ENCODE results near the gene ZNF750.

Gene ZNF750

DNA sequence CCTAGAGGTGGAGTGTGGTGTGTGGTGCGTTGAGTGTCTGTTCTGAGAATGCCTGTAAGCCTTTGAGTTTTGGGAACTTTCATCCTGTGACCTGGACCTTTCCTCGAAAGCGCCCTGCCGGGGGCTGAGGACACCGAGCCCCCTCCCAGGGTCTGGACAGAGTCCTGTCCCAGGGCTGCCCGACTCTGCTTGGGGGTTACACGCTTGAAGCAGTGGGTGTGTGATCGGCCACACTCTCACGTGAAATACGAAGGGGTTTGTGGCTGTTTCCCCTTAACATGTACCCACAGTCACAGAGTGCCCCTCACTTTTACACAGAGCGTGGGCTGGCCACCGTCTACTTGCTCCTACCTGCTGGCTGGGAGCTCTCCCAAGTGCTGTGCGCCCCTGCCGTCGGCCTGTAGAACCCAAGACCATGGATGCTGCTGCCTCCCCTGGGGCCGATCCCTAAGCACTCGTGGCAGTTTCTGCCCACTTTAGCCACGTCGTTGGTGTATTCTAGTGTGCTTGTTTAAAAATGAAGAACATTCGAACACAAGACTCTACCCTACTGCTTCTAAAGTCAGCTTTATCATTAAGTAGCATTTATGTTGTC is 6.8 kb downstream of the ZNF750 start:
- no peak for DNase-seq

DNA sequence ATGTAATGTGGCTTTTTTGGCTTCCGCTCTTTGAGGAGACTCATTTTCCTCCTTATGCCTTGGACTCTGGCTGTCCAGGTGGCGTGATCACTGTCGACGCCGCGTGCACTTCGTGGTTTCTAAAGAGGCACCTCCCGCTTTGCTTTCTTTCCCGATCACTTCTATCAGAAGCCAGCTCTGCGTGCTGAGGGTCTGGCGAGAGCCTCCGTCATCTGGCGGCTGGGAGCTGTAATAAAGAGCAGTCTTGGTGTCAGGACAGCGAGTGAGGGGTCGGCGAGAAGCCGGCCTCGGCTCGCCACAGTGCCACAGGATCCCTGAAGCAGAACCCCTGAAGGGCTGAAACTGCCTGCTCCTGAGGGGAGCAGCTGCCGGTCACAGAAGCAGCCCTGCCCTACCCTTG is 7.4 kb downstream of the ZNF750 start:
- no peak for DNase-seq

DNA sequence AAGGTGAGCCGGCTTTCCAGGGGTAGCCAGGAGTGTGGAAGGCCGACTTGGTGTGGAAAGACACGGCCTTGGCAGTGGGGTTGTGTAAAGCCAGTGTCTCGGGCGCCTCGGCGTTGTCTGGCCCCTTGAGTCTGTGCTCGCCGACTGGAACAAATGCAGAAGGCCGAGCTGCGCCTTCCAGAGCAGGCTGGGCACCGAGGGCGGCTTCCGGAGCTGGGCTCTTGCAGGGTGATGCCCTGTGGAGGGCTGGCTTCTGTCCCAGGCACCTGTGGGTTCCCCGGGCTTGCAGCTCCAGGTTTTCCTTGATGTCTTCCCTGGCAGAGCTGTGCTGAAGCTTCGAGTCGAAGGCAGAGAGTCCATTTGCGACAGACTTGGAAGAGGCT is 8.0 kb downstream of the ZNF750 start:
- no peak for DNase-seq

DNA sequence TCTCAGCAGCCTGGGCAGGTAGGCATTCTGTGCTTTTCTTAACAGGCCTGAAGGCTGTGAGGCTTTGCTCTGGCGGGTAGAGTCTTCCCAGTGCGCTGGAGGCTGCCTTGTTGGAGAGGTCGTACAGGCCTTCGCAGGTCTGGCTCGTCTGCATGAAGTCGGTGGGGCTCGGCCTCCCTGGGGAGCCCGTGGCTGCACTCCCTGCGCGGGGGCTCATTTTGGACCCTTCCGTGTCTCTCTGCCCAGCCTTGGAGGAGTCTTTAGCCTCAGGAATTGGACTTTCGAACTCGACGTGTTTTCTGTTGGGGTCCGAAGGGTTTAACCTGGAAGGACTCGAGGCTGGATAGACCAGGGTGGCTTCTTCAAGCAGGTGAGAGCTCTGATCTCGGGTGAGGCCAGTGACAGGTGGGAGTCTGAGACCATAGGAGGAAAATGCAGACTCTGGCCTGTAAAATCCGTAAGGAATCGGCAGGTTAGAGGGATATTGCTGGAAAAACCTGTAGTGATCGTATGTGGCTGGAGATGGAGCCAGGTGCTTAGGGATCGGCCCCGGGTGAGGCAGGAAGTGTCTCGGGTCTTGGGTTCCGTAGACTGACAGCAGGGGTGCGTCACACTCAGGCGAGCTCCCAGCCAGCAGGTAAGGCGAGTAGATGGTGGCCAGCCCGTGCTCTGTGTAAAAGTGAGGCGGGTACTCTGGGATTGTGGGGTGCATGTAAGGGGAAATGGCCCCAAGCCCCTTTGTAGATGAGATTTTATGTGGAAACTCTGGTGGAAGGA is 8.6 kb downstream of the ZNF750 start:
- DNase-seq, result no peak

DNA sequence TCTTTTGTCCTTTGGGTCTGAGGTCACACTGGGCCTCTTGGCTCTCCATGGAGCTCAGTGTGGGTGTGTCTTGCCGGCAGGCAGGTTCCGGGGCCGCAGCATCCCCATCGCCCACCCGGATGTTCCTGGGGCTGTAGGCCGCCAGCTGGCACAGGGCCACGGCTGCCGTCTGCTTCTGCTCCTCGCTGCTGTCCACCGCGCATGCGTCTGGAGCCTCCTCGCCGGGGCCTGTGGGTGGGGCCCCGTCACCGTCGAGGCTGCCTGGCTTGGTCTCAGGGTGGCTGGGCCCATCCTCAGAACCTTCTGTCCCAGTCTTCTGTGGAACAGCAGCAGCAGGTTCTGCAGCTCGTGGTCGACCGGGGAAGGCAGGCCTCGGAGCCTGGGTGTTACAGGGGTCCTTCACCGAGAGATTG is 9.6 kb downstream of the ZNF750 start:
- peak; percentile 1 to 52 for DNase-seq

DNA sequence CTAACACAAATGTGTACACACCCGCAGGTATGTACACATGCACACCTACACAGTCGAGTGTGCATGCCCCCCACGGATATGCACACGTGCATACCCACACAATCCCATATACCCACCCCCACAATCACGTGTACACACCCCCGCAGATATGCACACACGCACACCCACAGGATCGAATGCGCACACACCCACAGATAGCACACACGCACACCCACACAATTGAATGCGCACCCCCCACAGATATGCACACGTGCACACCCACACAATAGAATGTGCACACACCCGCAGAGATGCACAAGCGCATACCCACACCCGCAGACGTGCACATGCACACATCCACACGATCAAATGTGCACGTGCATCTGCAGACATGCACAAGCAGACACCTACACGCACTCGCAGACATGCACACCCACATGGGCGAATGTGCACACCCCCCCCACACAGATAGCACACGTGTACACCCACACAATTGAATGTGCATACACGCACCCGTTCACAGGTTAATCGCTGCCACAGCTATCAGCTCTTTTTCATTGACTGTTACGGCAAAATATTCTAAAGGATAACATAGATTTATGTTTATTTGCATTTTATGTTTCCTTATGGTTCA is 10.8 kb downstream of the ZNF750 start:
- no peak for DNase-seq

DNA sequence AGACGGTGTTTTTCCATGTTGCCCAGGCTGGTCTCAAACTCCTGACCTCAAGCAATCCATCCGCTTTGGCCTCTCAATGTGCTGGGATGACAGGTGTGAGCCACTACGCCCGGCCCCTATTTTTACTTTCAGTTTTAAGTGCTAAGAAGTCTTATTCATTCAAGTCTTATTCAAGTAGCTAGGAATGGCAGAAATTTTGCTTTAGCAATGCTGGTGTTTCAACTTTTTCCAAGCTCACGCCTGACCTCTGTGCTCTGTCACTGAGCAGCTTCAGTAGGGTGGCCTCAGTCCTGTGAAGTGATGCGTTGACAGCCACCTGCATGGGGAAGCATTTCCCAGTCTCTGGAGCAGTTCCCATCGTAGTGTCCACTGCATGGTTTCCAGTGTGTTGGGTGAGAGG is 12.9 kb downstream of the ZNF750 start:
- no peak for DNase-seq

DNA sequence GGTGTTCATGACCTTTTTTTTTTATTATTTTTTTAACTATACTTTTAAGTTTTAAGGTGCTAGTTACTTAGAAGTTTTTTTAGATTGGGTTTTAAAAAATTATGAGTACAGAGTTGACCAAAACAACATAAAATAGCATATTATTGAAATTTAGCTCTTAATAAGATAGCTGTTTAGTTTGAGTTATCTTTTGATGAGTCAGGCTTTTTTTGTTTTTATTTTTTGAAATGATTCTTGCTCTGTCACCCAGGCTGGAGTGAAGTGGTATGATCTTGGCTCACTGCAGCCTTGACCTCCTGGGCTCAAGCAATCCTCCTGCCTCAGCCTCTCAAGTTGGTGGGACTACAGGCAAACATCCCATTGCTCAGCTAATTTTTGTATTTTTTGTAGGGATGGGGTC is 13.6 kb downstream of the ZNF750 start:
- DNase-seq, result no peak

DNA sequence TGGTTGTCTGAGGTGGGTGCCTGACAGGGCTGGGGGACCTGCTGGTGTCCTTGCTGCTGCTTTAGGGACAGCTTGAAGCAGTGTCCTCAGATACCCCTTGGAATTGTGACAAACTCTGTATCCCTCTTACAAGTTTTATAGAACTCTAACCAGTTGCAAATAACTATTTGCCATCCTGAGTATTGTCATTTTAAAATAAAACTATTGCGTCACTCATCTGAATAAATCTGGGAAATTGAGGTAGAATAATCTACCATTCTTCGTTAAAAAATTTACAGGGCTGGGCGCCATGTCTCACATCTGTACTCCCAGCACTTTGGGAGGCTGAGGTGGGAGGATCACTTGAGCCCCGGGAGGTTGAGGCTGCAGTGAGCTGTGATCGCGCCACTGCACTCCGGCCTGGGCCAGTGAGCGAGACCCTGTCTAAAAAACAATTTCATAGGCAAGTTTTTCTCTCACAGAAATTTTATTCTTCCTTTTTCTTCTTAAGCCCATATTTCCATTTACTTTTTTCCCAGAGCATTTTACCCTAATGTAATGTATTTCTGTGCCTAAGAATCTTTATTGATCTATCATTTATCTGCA is 14.2 kb downstream of the ZNF750 start:
- no peak for DNase-seq

DNA sequence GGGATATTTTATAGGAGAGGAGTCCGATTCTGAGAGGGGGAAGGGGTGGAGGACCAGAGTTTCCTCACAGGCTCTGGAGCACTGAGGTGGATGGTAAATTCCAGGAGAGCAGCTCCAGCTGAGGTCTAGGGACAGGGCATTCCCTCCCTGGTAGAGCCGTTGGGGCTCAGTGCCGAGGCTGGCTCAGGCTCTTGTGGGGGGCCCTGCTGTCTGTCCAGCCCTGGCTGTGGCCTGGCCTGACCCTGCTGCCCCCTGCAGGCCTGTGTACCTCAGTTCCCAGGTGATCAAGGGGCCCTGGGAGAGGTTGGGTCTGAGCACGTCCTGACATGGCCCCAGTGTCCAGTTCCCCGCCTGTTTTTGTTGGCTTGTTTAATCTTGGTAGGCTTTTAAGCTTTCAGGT is 16.8 kb downstream of the ZNF750 start:
- DNase-seq, result no peak

DNA sequence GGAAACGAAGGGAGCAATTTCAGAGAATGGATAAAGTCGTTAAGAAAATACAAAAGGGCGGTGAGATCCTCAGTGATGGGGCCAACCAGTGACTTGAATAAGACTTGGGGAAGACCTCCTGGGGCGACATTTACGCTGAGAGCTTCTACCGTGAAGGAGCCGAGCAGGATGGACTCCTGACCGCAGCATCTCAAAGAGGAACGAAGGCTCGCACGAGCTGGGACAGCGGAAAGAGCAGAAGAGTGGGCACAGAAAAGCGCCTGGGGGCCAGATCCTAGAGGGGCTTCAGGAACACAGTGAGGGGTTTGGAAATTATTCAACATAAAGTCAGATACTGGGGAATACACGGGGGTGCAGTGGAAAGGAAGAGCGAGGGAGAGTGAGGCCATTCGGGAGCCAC is 17.5 kb downstream of the ZNF750 start:
- no peak for DNase-seq

DNA sequence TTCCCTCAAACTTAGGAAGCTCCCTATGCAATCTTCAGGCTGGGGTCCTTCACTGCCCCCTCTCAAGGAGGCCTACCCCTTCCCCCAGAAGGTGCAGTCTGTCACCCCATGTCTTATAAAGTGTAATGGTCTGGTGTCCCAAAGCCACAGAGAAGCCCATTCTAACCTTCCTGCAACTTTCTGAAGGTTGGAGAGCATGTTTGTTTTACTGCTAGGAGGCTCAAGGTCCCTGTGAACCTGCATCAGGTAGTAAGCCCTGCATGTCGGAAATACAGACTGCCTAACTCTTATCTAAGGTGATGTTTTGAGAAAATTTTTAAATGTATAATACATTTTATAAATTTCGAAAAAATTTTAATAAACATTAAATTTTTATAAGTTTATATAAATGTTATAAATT is 18.3 kb downstream of the ZNF750 start:
- no peak for DNase-seq

DNA sequence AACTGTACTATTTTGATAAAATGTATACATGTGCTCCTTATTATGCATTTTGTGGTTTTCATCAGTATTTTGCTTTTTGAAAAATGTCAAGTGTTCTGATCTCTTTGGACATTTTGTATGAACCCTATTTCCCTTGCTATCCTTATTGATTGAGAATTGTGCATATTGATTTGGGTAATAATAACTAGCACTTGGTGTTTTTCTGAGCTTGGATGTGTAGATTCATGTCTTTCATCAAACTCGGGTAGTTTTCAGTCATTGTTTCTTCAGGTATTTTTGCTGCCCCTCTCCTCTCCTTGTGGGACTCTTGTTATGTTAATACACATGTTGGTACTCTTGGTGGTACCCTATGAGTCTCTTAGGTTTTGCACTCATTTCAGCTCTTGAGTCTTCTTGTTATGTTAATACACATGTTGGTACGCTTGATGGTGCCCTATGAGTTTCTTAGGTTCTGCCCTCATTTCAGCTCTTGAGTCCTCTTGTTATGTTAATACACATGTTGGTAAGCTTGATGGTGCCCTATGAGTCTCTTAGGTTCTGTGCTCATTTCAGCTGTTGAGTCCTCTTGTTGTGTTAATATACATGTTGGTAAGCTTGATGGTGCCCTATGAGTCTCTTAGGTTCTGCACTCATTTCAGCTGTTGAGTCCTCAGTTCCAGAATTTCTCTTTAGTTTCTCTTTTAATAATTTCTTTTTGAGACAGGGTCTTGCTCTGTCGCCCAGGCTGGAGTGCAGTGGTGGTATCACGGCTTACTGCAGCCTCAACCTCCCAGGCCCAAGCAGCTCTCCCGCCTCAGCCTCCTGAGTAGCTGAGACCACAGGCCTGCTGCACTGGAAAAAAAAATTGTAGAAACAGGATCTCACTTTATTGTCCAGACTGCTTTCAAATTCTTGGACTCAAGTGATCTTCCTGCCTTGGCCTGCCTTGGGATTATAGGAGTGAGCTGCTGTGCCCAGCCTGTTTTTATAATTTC is 19.3 kb downstream of the ZNF750 start:
- DNase-seq, result no peak

DNA sequence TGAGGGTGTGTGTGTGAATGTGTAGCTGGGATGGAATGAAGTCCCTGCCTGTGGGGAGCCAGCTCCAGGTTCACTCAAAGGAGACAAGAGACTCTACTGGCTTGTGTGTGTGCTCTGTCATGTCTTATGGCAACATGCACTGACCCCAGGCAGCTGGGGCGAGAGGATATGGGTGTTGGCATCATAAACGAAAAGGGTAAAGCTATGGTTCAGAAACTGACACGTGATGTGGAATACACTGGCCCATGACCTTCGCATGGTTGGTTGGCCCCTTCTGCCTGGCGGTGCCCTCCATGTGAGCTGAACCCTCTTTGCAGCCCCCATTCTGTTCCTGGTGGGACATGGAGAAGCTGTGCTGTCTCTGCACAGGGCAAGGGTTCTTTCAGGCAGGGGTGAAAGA is 21.9 kb downstream of the ZNF750 start:
- DNase-seq, result no peak

DNA sequence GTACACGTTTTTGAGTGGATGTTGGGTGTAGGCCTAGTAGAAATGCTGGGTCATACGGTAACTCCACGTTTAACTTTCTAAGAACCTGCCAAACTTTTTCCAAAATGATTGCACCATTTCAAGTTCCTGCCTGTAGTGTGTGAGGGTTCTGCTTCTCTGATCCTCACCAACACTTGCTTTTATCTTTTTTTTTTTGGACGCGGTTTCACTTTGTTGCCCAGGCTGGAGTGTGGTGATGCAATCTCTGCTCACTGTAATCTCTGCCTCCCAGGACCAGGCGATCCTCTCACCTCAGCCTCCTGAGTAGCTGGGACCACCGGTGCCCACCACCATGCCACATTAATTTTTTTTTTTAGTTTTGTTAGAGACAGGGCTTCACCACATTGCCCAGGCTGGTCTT is 23.5 kb downstream of the ZNF750 start:
- no peak for DNase-seq

DNA sequence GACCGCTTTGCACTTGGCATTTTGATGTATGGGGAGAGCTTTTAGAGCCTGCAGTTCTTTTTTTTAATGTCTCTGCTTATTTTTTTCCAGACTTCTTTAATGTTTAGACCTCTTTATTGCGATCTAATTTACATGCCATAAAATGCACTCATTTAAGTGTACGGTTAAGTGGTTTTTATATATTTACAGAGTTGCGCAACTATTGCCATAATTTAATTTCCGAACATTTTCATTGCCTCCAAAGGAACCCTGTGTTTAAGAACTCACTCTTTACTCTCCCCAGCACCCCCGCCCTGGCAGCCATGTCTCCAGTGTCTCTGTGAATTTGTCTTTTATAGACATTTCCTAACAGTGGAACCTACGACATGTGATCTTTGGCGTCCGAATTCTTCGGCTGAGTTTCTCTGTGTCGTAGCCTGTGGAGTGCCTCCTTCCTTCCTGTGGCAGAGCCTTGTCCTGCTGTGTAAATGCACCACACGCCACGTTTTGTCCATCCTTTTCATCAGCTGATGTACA is 24.0 kb downstream of the ZNF750 start:
- no peak for DNase-seq

DNA sequence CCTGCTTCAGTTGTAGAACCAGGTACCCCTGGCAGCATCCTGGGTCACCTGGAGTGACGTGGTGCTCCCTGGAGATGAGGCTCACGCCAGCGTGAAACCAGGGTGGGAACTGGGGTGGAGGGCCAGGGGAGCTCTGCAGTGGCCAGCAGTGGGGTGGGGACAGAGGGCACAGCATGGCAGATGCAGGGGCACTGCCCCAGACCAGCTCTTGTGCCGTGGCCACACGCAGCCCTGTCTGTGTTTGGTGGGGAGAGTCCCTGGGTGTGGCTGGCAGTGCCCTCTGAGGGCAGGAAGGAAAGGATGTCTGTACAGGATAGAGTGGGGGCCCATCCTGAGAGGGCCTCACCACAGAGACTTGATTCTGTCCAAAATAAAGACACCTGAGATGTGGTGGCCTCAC is 24.5 kb downstream of the ZNF750 start:
- no peak for DNase-seq

DNA sequence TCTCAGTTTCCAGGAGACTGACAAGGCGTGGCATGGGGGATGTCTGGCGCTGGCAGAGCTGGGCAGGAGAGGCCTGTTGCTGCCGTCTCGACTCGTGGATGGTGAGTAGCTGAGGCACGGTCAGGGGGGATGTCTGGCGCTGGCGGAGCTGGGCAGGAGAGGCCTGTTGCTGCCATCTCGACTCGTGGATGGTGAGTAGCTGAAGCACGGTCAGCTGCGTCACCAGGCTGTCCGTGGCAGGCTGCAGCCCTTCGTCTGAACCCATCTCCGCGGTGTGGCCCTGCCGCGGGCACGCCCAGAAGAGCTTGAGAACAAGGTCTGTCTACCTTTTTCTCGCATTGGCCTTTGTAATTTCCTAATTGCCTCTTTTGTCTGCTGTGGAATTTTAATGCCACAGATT is 25.0 kb downstream of the ZNF750 start:
- DNase-seq, result no peak

DNA sequence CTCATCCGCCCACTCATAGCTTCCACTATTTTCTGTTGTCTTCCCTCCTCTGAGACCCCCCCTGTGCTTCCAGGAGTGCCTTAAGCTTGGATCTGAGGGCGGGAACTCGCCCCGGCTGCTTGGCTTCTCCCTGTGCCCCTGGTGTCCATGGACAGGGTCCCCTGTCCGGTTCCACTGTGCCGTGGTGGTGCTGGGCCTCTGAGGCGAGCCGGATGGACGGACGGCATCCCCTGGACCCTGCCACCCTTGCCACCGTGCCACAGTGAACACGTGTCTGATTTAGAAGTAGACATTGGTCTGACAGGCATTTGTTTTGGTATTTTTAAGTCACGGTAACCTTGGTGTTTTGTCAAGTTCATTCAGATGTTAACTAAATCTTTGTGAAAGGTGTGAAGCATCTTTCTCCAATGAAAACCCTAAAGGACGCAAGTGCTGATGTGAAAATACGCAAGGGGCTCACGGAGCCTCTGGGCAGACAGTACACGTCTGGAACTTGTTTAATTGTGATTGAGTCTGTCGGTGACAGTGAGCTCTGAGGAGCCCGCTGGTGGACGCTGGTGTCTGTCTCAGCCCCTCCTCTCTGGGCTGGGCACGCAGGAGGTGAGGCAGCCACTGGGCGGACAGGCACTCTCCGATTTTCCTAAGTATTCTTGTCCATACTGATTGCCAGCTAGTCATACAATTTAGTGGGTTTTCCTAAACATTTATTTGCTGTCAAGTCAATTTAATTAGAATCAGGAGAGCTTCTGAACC is 26.3 kb downstream of the ZNF750 start:
- DNase-seq, result no peak

DNA sequence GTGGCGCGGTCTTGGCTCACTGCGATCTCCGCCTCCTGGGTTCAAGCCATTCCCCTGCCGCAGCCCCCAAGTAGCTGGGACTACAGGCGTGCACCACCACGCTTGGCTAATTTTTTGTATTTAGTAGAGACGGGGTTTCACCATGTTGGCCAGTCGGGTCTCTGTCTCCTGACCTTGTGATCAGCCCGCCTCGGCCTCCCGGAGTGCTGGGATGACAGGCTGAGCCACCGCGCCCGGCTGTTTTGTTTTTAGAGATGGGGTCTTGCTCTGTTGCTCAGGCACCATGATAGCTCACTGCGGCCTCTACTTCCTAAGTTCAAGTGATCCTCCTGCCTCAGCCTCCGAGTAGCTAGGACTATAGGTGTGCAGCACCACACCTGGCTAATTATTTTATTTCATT is 27.2 kb downstream of the ZNF750 start:
- DNase-seq, result no peak

DNA sequence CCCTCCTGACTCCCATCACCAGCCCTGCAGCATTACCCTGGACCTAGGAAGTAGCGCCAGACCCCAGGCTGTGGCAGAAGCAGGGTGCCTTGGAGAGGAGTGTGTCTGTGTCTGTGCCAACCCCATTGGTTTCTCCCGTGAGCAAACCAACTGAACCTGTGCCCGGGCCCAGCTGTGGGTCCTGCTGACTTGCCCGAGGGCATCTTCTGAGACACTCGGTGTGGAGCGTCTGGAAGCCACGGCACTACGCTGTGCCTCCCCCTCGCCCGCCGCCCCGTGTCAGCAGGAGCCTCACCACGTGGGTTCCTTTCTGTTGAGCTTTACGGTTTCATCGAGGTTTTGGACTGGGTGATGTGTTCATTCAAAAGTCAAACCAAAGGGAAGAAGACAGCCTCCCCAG is 27.8 kb downstream of the ZNF750 start:
- DNase-seq, result no peak
